CD4-positive, alpha-beta memory T cell (primary cell): ENCODE measurements around the gene SAC3D1. TPM values are rescaled to one million over a fixed set of nuclear protein-coding genes. Genes with fewer than 3 reads are reported as not detected.
A peak's percentile ranks its signal among the peaks of the same experiment; 100 is the strongest.

Experiments used
- CTCF ChIA-PET: fragments of 350-600 bp; sonication (Branson Sonifier 250); formaldehyde crosslinking; loops from one replicate; lab custom pipeline; 2021; ENCODE audit warnings: inconsistent platforms; ENCODE audit not compliant: partially characterized antibody; lab: Charles Lee
- POLR2A ChIA-PET: fragments of 350-600 bp; sonication (Branson Sonifier 250); formaldehyde crosslinking; loops from one replicate; lab custom pipeline; 2021; ENCODE audit not compliant: partially characterized antibody; lab: Charles Lee
- DNase-seq, 5 donors: peaks; one replicate each; pipeline versions ENCODE4 v3.0.0 to v3.0.0-alpha.2; 2020 to 2022; ENCODE audit warnings: mixed read lengths in 1 of 5
- H3K27ac ChIP-seq: one replicate; pipeline ENCODE4 v1.7.0; 2013; ENCODE audit warnings: low read depth, low read length
- H3K27me3 ChIP-seq: 2 replicates; pipeline ENCODE4 v1.7.0; 2013; ENCODE audit warnings: mild to moderate bottlenecking, low read length, moderate library complexity; ENCODE audit not compliant: insufficient read depth
- H3K36me3 ChIP-seq: 2 replicates; pipeline ENCODE4 v1.7.0; 2013; ENCODE audit warnings: mild to moderate bottlenecking, low read length, moderate library complexity; ENCODE audit not compliant: insufficient read depth
- H3K4me1 ChIP-seq: 2 replicates; pipeline ENCODE4 v1.7.0; 2013; ENCODE audit warnings: mild to moderate bottlenecking, low read length, moderate library complexity; ENCODE audit not compliant: insufficient read depth
- H3K4me3 ChIP-seq, 2 donors: one replicate each; pipeline ENCODE4 v1.7.0; 2013; ENCODE audit warnings: low read length in 2 of 2, mild to moderate bottlenecking in 1 of 2
- H3K9me3 ChIP-seq, 2 donors: one replicate each; pipeline ENCODE4 v1.7.0; 2013; ENCODE audit warnings: low read length in 2 of 2, control low read depth in 1 of 2; ENCODE audit not compliant: control insufficient read depth in 1 of 2
- H3K27ac Mint-ChIP-seq, 7 donors: one replicate each; pipeline ENCODE4 v1.8.0; 2020 to 2021; ENCODE audit warnings: mixed read lengths in 7 of 7, mild to moderate bottlenecking in 6 of 7, inconsistent platforms in 3 of 7, moderate library complexity in 3 of 7
- H3K27me3 Mint-ChIP-seq, 2 donors: one replicate each; pipeline ENCODE4 v1.8.0; 2020 to 2021; ENCODE audit warnings: mixed read lengths in 2 of 2
- H3K36me3 Mint-ChIP-seq, 2 donors: one replicate each; pipeline ENCODE4 v1.8.0; 2020 to 2021; ENCODE audit warnings: mixed read lengths in 2 of 2, inconsistent platforms in 1 of 2, mild to moderate bottlenecking in 1 of 2
- H3K4me1 Mint-ChIP-seq, 4 donors: one replicate each; pipeline ENCODE4 v1.8.0; 2020 to 2021; ENCODE audit warnings: mixed read lengths in 4 of 4, mild to moderate bottlenecking in 1 of 4
- H3K4me3 Mint-ChIP-seq, 8 donors: one replicate each; pipeline ENCODE4 v1.8.0; 2020 to 2021; ENCODE audit warnings: mixed read lengths in 8 of 8, mild to moderate bottlenecking in 7 of 8, moderate library complexity in 6 of 8, inconsistent platforms in 3 of 8
- H3K9me3 Mint-ChIP-seq, 8 donors: one replicate each; pipeline ENCODE4 v1.8.0; 2020 to 2021; ENCODE audit warnings: mixed read lengths in 8 of 8, mild to moderate bottlenecking in 5 of 8, inconsistent platforms in 3 of 8, moderate library complexity in 1 of 8
- intact Hi-C: fragments of 100-400 bp; cut with micrococcal nuclease; formaldehyde crosslinking; loops from one replicate; pipeline ENCODE4 v1.15.1; 2023
- polyA plus RNA-seq, 2 donors: library from polyadenylated mRNA; unstranded; fragments of 300-500 nt; fragmentation: Illumina TruSeq; gene quantifications; one replicate each; pipeline ENCODE4 v1.2.3, GENCODE V29; 2021
- total RNA-seq, 2 experiments: library from RNA; stranded (reverse); gene quantifications; one replicate each; pipeline ENCODE4 v1.2.3, GENCODE V29; 2021

Gene SAC3D1
- total and polyA plus RNA-seq, 4 experiments from 2014 or later = 6.8 to 10.6 (median 10.0) TPM

- Mint-ChIP-seq H3K9me3 (no peaks in the 10 kb centered on the region), H3K27me3 (no peaks in the 10 kb centered on the region), H3K36me3 (no peaks in the 10 kb centered on the region), H3K27ac (no peak overlapping the region), H3K4me1 (no peaks in the 10 kb centered on the region), H3K4me3 (no peak overlapping the region)
- Histone ChIP-seq H3K27ac (no peak overlapping the region), H3K27me3 (no peaks in the 10 kb centered on the region), H3K9me3 (no peaks in the 10 kb centered on the region), H3K4me1 (no peaks in the 10 kb centered on the region), H3K36me3 (no peaks in the 10 kb centered on the region), H3K4me3 (no peak overlapping the region)
- ChIA-PET POLR2A (no interaction called here), CTCF (no interaction called here)
- DNase-seq = no peak
- intact Hi-C loops = no loop called here
Observed at GRCh38 chr11:65065851-65066250, 24.8 kb downstream of the SAC3D1 start.

DNA sequence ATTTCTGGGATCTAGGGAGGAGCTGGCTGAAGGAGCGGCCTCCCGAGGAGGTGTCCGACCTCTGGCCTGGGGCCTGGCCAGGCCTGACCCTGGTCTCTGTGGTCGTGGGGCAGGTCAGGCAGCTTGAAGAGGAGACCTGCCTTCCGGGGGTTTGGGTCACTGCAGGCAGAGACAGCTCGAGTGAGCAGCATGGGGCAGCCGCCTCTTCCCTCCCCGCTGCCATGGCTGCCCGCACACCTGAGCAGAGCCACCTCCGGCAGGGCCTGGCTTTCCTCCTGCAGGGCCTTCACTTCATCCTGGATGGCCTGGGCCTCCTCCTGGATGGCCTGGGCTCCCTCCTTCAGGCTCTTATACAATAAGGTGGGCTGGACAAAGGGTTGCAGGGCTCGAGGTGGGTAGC is 25.3 kb downstream of the SAC3D1 start:
- DNase-seq = no peak
- Histone ChIP-seq H3K9me3 (no peaks in the 10 kb centered on the region), H3K36me3 (no peaks in the 10 kb centered on the region), H3K4me1 (no peaks in the 10 kb centered on the region), H3K27me3 (no peaks in the 10 kb centered on the region), H3K4me3 (no peak overlapping the region), H3K27ac (no peak overlapping the region)
- ChIA-PET CTCF (no interaction called here), POLR2A (no interaction called here)
- no peaks in the 10 kb centered on the region for H3K9me3 Mint-ChIP-seq
- H3K4me3 Mint-ChIP-seq = no peak overlapping the region
- no peaks in the 10 kb centered on the region for H3K27me3 Mint-ChIP-seq
- intact Hi-C loops = no loop called here
- H3K36me3 Mint-ChIP-seq = no peaks in the 10 kb centered on the region
- H3K27ac Mint-ChIP-seq = no peak overlapping the region
- no peaks in the 10 kb centered on the region for H3K4me1 Mint-ChIP-seq

DNA sequence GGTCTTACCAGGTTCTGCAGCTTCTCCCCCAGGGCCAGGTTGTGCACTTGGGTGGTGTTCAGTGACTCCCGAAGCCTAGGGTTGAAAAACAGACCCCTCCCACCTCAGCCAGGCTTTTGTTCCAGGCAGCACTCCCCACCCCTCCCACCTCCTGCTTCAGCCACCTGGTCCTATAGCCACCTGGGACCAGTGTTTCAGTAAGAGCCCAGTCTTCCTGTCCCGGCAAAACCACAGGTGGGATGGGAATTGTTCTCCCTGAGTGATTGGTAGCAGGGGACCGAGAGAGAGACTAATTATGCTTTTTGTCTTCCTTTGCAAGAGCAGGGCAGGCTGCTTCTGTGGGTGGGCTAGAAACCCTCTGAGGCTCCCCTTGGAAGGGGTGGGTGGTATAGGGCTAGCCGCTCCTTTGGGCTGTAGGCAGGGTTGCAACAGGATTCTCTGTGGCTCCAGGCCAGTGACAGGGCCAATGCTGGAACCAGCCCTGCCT is 25.8 kb downstream of the SAC3D1 start:
- ChIA-PET POLR2A (no interaction called here), CTCF (no interaction called here)
- intact Hi-C loops = no loop called here
- Mint-ChIP-seq H3K27ac (no peak overlapping the region), H3K27me3 (no peaks in the 10 kb centered on the region), H3K9me3 (no peaks in the 10 kb centered on the region), H3K4me3 (no peak overlapping the region), H3K36me3 (no peaks in the 10 kb centered on the region), H3K4me1 (no peaks in the 10 kb centered on the region)
- H3K4me3 ChIP-seq = no peak overlapping the region
- H3K27me3 ChIP-seq = no peaks in the 10 kb centered on the region
- no peak overlapping the region for H3K27ac ChIP-seq
- H3K4me1 ChIP-seq = no peaks in the 10 kb centered on the region
- H3K36me3 ChIP-seq = no peaks in the 10 kb centered on the region
- DNase-seq = no peak
- H3K9me3 ChIP-seq = no peaks in the 10 kb centered on the region

GRCh38 chr11:65067446-65067845 is 26.4 kb downstream of the SAC3D1 start:
- Histone ChIP-seq H3K4me3 (no peak overlapping the region), H3K4me1 (no peaks in the 10 kb centered on the region), H3K9me3 (no peaks in the 10 kb centered on the region), H3K27me3 (no peaks in the 10 kb centered on the region), H3K27ac (no peak overlapping the region), H3K36me3 (no peaks in the 10 kb centered on the region)
- POLR2A ChIA-PET = no interaction called here
- intact Hi-C loops = no loop called here
- DNase-seq = no peak
- Mint-ChIP-seq H3K27ac (no peak overlapping the region), H3K27me3 (no peaks in the 10 kb centered on the region), H3K4me1 (no peaks in the 10 kb centered on the region), H3K4me3 (no peak overlapping the region), H3K9me3 (no peaks in the 10 kb centered on the region), H3K36me3 (no peaks in the 10 kb centered on the region)
- CTCF ChIA-PET = no interaction called here

GRCh38 chr11:65069217-65069616 is 28.2 kb downstream of the SAC3D1 start:
- H3K36me3 ChIP-seq = no peaks in the 10 kb centered on the region
- Mint-ChIP-seq H3K27ac (no peak overlapping the region), H3K4me3 (no peak overlapping the region), H3K4me1 (no peaks in the 10 kb centered on the region), H3K9me3 (peaks cover 0 to 2% (median 0%) of the 10 kb centered on the region in 8 donors), H3K36me3 (no peaks in the 10 kb centered on the region), H3K27me3 (no peaks in the 10 kb centered on the region)
- H3K4me3 ChIP-seq = no peak overlapping the region
- no peak for DNase-seq
- intact Hi-C loops = no loop called here
- H3K4me1 ChIP-seq = no peaks in the 10 kb centered on the region
- H3K27me3 ChIP-seq = no peaks in the 10 kb centered on the region
- POLR2A ChIA-PET = no interaction called here
- CTCF ChIA-PET = interaction anchor here (1.3 kb wide), 1 partner anchor 9 kb away, joined by 4 read pairs; no protein-coding TSS in a partner anchor
- H3K9me3 ChIP-seq = no peaks in the 10 kb centered on the region
- no peak overlapping the region for H3K27ac ChIP-seq

DNA sequence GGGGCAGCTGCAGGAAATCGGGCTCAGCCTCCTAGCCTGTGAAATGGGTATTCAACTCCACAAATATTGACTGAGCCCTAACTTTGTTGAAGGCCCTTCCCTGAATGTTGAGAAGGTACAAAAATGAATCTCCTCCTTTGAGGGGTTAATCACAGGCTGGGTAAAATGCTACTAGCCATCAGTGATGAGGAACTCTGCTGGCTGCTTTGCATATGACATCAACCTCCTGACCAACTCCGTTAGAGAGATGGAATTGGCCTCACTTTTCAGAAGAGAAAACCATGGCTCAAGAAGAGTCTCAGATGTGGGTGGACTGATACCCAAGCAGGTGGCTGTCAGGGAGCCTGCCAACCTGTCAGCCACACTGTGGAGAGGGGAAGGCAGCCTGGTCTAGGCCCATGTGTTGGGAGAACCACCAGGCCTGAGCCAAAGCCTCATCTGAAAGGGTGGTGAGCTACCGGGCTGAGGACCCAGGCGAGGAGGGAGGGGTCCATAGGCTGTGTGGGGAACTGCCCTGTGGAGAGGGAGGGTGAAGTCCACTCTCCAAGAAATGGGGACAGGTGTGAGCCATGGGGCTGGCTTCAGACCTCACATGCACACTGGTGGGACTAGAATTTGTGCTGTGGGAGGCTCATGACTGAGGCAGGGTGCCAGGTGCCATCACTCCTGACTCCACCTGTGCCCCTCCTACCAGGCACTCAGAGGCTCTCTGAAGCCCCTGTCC is 31.1 kb downstream of the SAC3D1 start:
- CTCF ChIA-PET = interaction anchor here (9.5 kb wide), 1 partner anchor 60 kb away, joined by 57 read pairs; the partner anchor contains the start of gene ARL2
- no peaks in the 10 kb centered on the region for H3K9me3 ChIP-seq

DNA sequence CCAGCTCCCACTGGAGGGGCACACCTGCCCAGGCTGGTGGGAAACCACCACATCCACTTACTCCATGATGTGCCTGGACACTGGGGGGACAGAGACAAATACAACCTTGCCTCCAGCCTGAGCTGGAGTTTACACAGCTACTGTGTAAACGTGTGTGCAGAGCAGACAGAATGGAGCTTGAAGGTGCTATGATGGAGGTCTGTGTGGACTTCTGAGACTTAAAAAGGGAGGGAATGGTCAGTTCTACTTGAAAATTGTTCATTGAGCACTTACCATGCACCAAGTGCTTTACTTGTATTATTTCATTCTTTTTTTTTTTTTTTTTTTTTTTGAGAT is 31.6 kb downstream of the SAC3D1 start:
- Mint-ChIP-seq H3K4me3 (no peak overlapping the region), H3K36me3 (no peaks in the 10 kb centered on the region), H3K4me1 (no peaks in the 10 kb centered on the region), H3K27ac (peak overlapping the region in 1 of 7 donors; percentile 36), H3K9me3 (peaks cover 0 to 2% (median 0%) of the 10 kb centered on the region in 8 donors), H3K27me3 (no peaks in the 10 kb centered on the region)
- ChIA-PET POLR2A (no interaction called here), CTCF (interaction anchor here (9.5 kb wide), 1 partner anchor 61 kb away, joined by 57 read pairs; the partner anchor contains the start of gene ARL2)
- H3K27ac ChIP-seq = no peak overlapping the region
- no peaks in the 10 kb centered on the region for H3K27me3 ChIP-seq
- intact Hi-C loops = no loop called here
- no peak overlapping the region for H3K4me3 ChIP-seq
- DNase-seq = no peak
- H3K9me3 ChIP-seq = no peaks in the 10 kb centered on the region
- no peaks in the 10 kb centered on the region for H3K4me1 ChIP-seq
- no peaks in the 10 kb centered on the region for H3K36me3 ChIP-seq

More for the DNA sequence above, 31.1 kb downstream of the SAC3D1 start:
- Mint-ChIP-seq H3K4me3 (no peak overlapping the region), H3K4me1 (no peaks in the 10 kb centered on the region), H3K27ac (no peak overlapping the region), H3K27me3 (no peaks in the 10 kb centered on the region), H3K9me3 (peaks cover 0 to 2% (median 0%) of the 10 kb centered on the region in 8 donors), H3K36me3 (no peaks in the 10 kb centered on the region)
- Histone ChIP-seq H3K4me3 (no peak overlapping the region), H3K27ac (no peak overlapping the region), H3K36me3 (no peaks in the 10 kb centered on the region), H3K27me3 (no peaks in the 10 kb centered on the region), H3K4me1 (no peaks in the 10 kb centered on the region)
- POLR2A ChIA-PET = no interaction called here
- DNase-seq = no peak
- intact Hi-C loops = no loop called here
